IMR-90 (cell line): Measurements from ENCODE around the gene EIF4E1B. TPM values are rescaled to one million over a fixed set of nuclear protein-coding genes. Genes with fewer than 3 reads are reported as not detected.

ENCODE experiments used
- ATAC-seq: fragments of 200-7000 bp; cut with Tn5 transposase; 2 replicates; pipeline ENCODE4 v1.9.1; 2020; ENCODE audit warnings: low read depth, mild to moderate bottlenecking, moderate library complexity
- BruUV-seq: library from RNA; stranded (reverse); fragments of 400-500 nt; replicated peaks from 2 replicates; lab custom pipeline; 2021; lab: Mats Ljungman, UMichigan
- CTCF ChIA-PET: fragments of 300-600 bp; formaldehyde crosslinking; extraction: SDS; loops from one replicate; lab custom pipeline; 2021; ENCODE audit warnings: antibody characterized with exemption; lab: Yijun Ruan, JAX
- POLR2A ChIA-PET: fragments of 300-600 bp; sonication (Branson Sonifier 250); formaldehyde crosslinking; loops from one replicate; lab custom pipeline; 2022; ENCODE audit warnings: antibody characterized with exemption; ENCODE audit not compliant: unreplicated experiment; lab: Charles Lee
- DNase-seq: peaks from one replicate; pipeline ENCODE4 v3.0.0; 2013
- H2AFZ ChIP-seq: replicated peaks from 2 replicates; pipeline ENCODE3; 2013; ENCODE audit warnings: low read length, mild to moderate bottlenecking; ENCODE audit not compliant: poor library complexity
- H2AK5ac ChIP-seq: 2 replicates; pipeline ENCODE4 v1.6.1; 2013; ENCODE audit warnings: low read depth, low read length, inconsistent platforms
- H2AK9ac ChIP-seq: replicated peaks from 2 replicates; pipeline ENCODE3; 2013; ENCODE audit warnings: mild to moderate bottlenecking, low read depth, low read length, moderate library complexity; ENCODE audit not compliant: poor library complexity
- H2BK120ac ChIP-seq: 2 replicates; pipeline ENCODE4 v1.6.1; 2013; ENCODE audit warnings: low read depth, low read length, inconsistent platforms
- H2BK15ac ChIP-seq: 3 replicates; pipeline ENCODE4 v1.6.1; 2013; ENCODE audit warnings: low read depth, low read length, inconsistent platforms
- H2BK20ac ChIP-seq: 2 replicates; pipeline ENCODE4 v1.6.1; 2013; ENCODE audit warnings: low read depth, mild to moderate bottlenecking, inconsistent platforms, low read length, moderate library complexity
- H2BK5ac ChIP-seq: 2 replicates; pipeline ENCODE4 v1.6.1; 2013; ENCODE audit warnings: mild to moderate bottlenecking, low read depth, low read length, inconsistent platforms; ENCODE audit not compliant: poor library complexity, severe bottlenecking
- H3K14ac ChIP-seq: replicated peaks from 2 replicates; pipeline ENCODE4 v1.6.1; 2013; ENCODE audit warnings: low read depth, low read length, inconsistent platforms
- H3K18ac ChIP-seq: 2 replicates; pipeline ENCODE4 v1.6.1; 2013; ENCODE audit warnings: low read depth, low read length, control low read depth
- H3K23ac ChIP-seq: 2 replicates; pipeline ENCODE4 v1.6.1; 2013; ENCODE audit warnings: low read depth, low read length, inconsistent platforms
- H3K27ac ChIP-seq: 2 replicates; pipeline ENCODE4 v1.5.1; 2013; ENCODE audit warnings: mild to moderate bottlenecking, control low read depth, low read length; ENCODE audit not compliant: insufficient read depth
- H3K27me3 ChIP-seq: 2 replicates; pipeline ENCODE4 v1.6.1; 2013; ENCODE audit warnings: low read length; ENCODE audit not compliant: control insufficient read depth, insufficient read depth
- H3K36me3 ChIP-seq: 2 replicates; pipeline ENCODE4 v1.6.1; 2013; ENCODE audit warnings: low read length, mixed read lengths; ENCODE audit not compliant: control insufficient read depth, insufficient read depth
- H3K4ac ChIP-seq: 2 replicates; pipeline ENCODE4 v1.6.1; 2013; ENCODE audit warnings: low read depth, low read length, inconsistent platforms
- H3K4me1 ChIP-seq: 2 replicates; pipeline ENCODE4 v1.6.1; 2013; ENCODE audit warnings: low read length, mixed read lengths; ENCODE audit not compliant: control insufficient read depth, insufficient read depth
- H3K4me2 ChIP-seq: 2 replicates; pipeline ENCODE4 v1.6.1; 2013; ENCODE audit warnings: low read depth, mild to moderate bottlenecking, control low read depth, low read length, moderate library complexity
- H3K4me3 ChIP-seq: 2 replicates; pipeline ENCODE4 v1.5.1; 2013; ENCODE audit warnings: low read depth, mild to moderate bottlenecking, control low read depth, low read length, moderate library complexity; ENCODE audit not compliant: insufficient read depth
- H3K56ac ChIP-seq: 2 replicates; pipeline ENCODE4 v1.6.1; 2013; ENCODE audit warnings: low read length, inconsistent platforms; ENCODE audit not compliant: insufficient read depth; ENCODE audit errors: extremely low read depth
- H3K79me1 ChIP-seq, 2 experiments: 2 replicates each; pipeline ENCODE4 v1.6.1; 2013; ENCODE audit warnings: low read length in 2 of 2, inconsistent platforms in 1 of 2, low read depth in 1 of 2
- H3K9ac ChIP-seq: 2 replicates; pipeline ENCODE4 v1.6.1; 2013; ENCODE audit warnings: low read depth, low read length, control low read depth
- H3K9me1 ChIP-seq: 2 replicates; pipeline ENCODE4 v1.6.1; 2013; ENCODE audit warnings: low read length, inconsistent platforms; ENCODE audit not compliant: insufficient read depth
- H3K9me3 ChIP-seq: 2 replicates; pipeline ENCODE4 v1.6.1; 2013; ENCODE audit warnings: low read length; ENCODE audit not compliant: control insufficient read depth, insufficient read depth
- H4K20me1 ChIP-seq: 2 replicates; pipeline ENCODE4 v1.6.1; 2013; ENCODE audit warnings: low read length, inconsistent platforms; ENCODE audit not compliant: insufficient read depth
- H4K5ac ChIP-seq: 2 replicates; pipeline ENCODE4 v1.6.1; 2013; ENCODE audit warnings: mild to moderate bottlenecking, low read depth, low read length, control low read depth
- H4K8ac ChIP-seq, 2 experiments: 2 replicates each; pipeline ENCODE4 v1.6.1; 2013; ENCODE audit warnings: low read depth in 2 of 2, low read length in 2 of 2, control low read depth in 1 of 2, inconsistent platforms in 1 of 2
- H4K91ac ChIP-seq: 2 replicates; pipeline ENCODE4 v1.6.1; 2013; ENCODE audit warnings: low read depth, low read length, inconsistent platforms; ENCODE audit not compliant: insufficient read depth
- RCOR1 ChIP-seq: IDR thresholded peaks from 2 replicates; pipeline ENCODE4 v1.6.1; 2012; ENCODE audit warnings: mild to moderate bottlenecking, low read length, improper control_type of control experiment; ENCODE audit not compliant: insufficient replicate concordance
- SMC3 ChIP-seq: fragments of 150-350 bp; IDR thresholded peaks from 2 replicates; pipeline ENCODE4 v1.6.1; 2016; ENCODE audit warnings: low read depth, mild to moderate bottlenecking, antibody characterized with exemption, low read length, moderate library complexity
- WGBS, 2 experiments: methylation state at CpG; one replicate each; pipeline versions ENCODE4 v1.1.5 to v1.1.7; 2013; ENCODE audit warnings: missing lambda C conversion rate in 2 of 2; ENCODE audit not compliant: insufficient read length in 1 of 2; ENCODE audit errors: extremely low coverage in 2 of 2; 5-methylcytosine and 5-hydroxymethylcytosine counted together
- dilution Hi-C: fragments of 300-500 bp; cut with HindIII; formaldehyde crosslinking; loops from one replicate; pipeline ENCODE4 v1.14.3; 2018; ENCODE audit warnings: low sequenced_read_pairs; ENCODE audit not compliant: unreplicated experiment
- in situ Hi-C: fragments of 300-500 bp; cut with MboI; formaldehyde crosslinking; loops from 3 replicates; pipeline ENCODE4 v1.14.3; 2019; ENCODE audit warnings: low sequenced_read_pairs, inconsistent platforms, mixed read lengths
- intact Hi-C: fragments of 100-400 bp; cut with micrococcal nuclease; formaldehyde crosslinking; loops from 2 replicates; pipeline ENCODE4 v1.10.0; 2022
- polyA plus RNA-seq, 3 experiments: library from polyadenylated mRNA; depleted of rRNA; stranded (reverse); fragments of >200 nt; gene quantifications; 2 replicates each; pipeline ENCODE4 v1.2.3, GENCODE V29; 2012; ENCODE audit warnings: low replicate concordance in 1 of 3
- total RNA-seq: library from RNA; depleted of rRNA; stranded (reverse); fragments of >200 nt; gene quantifications from 2 replicates; pipeline ENCODE4 v1.2.3, GENCODE V29; 2012

EIF4E1B gene
- total and polyA plus RNA-seq, 2 of the 4 experiments (the other 2 are of a cell fraction): not detected

DNA sequence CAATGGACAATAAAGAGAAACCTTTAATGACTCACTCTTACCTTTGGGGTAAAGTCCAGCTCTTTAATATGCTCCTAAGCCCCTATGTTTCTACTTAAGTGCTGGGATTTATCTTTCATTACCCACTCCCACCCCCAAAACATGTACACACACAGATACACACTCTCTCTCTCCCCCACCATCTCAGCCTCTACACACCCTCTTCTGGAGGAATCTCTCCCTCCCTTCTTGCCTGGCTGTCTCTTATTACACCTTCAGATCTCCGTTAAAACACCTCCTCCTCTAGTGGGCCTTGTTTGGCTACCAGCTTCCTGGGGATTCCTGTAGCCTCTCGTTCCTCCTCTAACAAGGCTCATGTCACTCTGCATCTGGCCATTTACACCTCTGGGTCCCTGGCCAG, 27.4 kb upstream of the EIF4E1B start:
- no peak overlapping the region for H3K4me3 ChIP-seq
- dilution Hi-C loops: no loop called here
- H3K27me3 ChIP-seq: no peaks in the 10 kb centered on the region
- no peak overlapping the region for H4K8ac ChIP-seq
- no peak overlapping the region for H3K18ac ChIP-seq
- no peak overlapping the region for H2BK5ac ChIP-seq
- H3K9me1 ChIP-seq: 0 out of 2 replicates have a peak, but pooled peaks cover 3% of the 10 kb centered on the region
- H3K27ac ChIP-seq: no peak overlapping the region
- H4K91ac ChIP-seq: no peak overlapping the region
- no CpG with 5 or more reads among the region's 2 CpGs for WGBS, 2 experiments
- H3K4me2 ChIP-seq: no peak overlapping the region
- H3K4me1 ChIP-seq: no peaks in the 10 kb centered on the region
- H3K79me1 ChIP-seq: peaks cover 0 to 22% of the 10 kb centered on the region in 2 experiments; a peak in 3 of 4 replicates
- no peak overlapping the region for H2BK20ac ChIP-seq
- H4K5ac ChIP-seq: no peak overlapping the region
- H3K36me3 ChIP-seq: no peaks in the 10 kb centered on the region
- no peaks in the 10 kb centered on the region for H3K9me3 ChIP-seq
- no peak overlapping the region for H2BK120ac ChIP-seq
- BruUV-seq: no TSS peak
- no peak overlapping the region for H2AK5ac ChIP-seq
- no peak overlapping the region for H3K4ac ChIP-seq
- H3K14ac ChIP-seq: no peak overlapping the region
- DNase-seq: no peak
- ChIA-PET CTCF (no interaction called here), POLR2A (no interaction called here)
- H2AK9ac ChIP-seq: no peak overlapping the region
- no peak overlapping the region for H3K23ac ChIP-seq
- no peak overlapping the region for H3K56ac ChIP-seq
- H4K20me1 ChIP-seq: peaks cover 7% of the 10 kb centered on the region
- no peak for TF ChIP-seq SMC3
- TF ChIP-seq RCOR1: no peak
- no peak overlapping the region for H2BK15ac ChIP-seq
- no peak overlapping the region for H3K9ac ChIP-seq
- intact Hi-C loops: no loop called here
- H2AFZ ChIP-seq: no peak overlapping the region
- in situ Hi-C loops: no loop called here
- ATAC-seq: no peak
